Posterior vena cava (tissue), 2 donors: ENCODE data around the gene MCTP1. TPM values are rescaled to one million over a fixed set of nuclear protein-coding genes. Genes with fewer than 3 reads are reported as not detected.

Experiments used
- DNase-seq: peaks from one replicate; pipeline ENCODE4 v3.0.0-alpha.2; 2020; ENCODE audit warnings: low spot score
- intact Hi-C, 2 donors: fragments of 100-400 bp; cut with DNase I; formaldehyde crosslinking; loops; one replicate each; pipeline versions ENCODE4 v1.14.1 to v1.14.2; 2022 to 2023
- long read RNA-seq, 2 donors: library from polyadenylated mRNA; unstranded; transcript quantifications; one replicate each; pipeline ENCODE4 v2.0.0, GENCODE V29; 2020 to 2021
- total RNA-seq, 2 donors: library from RNA; stranded (reverse); fragmentation: NEBNext Ultra II Directional; extraction: Animal tissue kit (Norgen Biotek cat#: 25700); gene quantifications; one replicate each; pipeline ENCODE4 v1.2.1, GENCODE V29; 2021
- donor health status: DM: yes; HTN: yes; CAD: no.
- donor health status: DM: yes; HTN: yes; CAD: no.

The MCTP1 gene
- 10 to 100 TPM; 23.8 to 38.9 TPM for total RNA-seq
- long read RNA-seq, donor 1, partial matches to known transcripts: 0 of 7 reads
- long read RNA-seq, donor 1, other reads (novel, unspliced or antisense): 7 of 7 reads
- long read RNA-seq, donor 2, partial matches to known transcripts: 3 of 10 reads
- long read RNA-seq, donor 2, other reads (novel, unspliced or antisense): 7 of 10 reads

DNA sequence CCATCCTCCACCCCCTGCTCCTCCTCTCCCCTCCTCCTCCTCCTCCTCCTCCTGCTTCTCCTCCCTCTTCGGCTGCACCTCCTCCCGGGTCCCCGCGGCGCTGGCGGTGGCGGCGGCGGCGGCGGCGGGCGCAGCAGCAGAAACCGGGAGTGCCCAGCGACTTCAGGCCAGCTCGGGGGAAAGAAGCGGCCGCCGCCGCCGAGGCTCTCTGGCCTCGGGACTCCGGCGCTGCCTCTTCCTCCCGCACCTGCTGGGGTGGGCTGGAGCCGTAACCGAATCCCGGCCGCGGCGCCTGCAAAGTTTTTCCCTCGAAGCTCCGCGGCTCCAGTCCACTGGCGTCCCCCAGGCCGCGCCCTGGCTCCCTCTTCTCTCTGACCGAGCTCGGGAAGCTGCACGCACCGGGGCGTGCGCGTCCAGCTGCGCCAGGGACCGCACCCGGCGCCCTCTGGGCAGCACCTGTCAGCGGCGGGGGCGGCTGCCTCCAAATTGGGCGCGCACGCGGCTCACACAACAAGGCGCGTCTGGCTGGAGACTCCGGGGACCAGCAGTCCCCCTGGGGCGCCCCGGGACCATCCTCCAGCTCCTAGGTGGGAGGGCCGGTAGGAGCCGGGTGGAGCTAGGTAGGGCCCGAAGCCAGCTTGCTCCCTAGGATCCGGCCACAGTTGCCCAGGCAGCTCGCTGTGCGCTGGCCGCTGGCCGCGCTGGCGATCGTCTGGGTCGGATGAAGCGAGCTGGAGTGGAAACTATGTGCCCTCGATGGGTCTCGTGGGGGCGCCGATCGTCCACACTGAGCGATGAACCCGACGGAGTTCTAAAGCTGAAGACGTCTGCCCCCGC lies at the start of gene MCTP1:
Gene MCTP1 (minus strand): TSS at position 523 of the 837 bp plus-strand sequence.
- no peak for DNase-seq
- intact Hi-C loops: no loop called here

DNA sequence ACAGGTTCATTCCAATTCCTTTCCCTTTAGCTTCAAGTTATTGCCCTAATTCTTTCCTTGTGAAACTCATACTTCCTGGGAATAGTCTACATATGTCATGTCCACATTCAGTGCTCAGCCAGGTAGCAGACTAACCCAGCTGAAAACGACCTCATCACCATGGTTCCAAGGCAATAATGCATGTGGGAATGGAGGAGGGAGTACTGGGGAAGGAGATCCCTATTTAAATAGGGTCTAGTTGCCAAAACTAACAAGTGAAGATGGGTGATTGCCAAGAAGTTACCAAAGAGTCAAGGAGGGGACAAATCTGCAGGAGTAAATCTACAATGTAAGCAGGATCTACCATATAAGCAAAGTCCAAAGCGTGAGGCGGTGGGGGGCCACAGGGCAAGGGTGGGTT lies 47.3 kb upstream of the MCTP1 start:
- DNase-seq: no peak
- intact Hi-C loops: no loop called here

DNA sequence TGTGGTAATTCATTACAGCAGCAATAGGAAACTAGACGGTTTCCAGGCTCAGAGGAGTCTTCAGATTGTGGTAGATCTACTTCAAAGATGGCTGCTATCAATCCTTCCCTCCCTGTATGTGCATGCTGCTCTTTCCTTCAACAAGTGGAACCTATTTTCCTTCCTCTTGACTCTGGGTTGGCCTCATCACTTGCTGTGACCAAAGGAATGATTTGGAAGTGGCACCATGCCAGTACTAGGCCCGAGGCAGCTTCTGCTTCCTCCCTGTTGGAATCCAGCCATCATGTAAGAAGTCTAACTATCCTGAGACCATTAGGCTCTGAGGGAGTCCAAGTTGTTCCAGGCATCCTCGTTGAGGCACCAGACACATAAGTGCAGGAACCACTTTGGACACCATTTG lies 46.5 kb upstream of the MCTP1 start:
- intact Hi-C loops: no loop called here
- DNase-seq: no peak

DNA sequence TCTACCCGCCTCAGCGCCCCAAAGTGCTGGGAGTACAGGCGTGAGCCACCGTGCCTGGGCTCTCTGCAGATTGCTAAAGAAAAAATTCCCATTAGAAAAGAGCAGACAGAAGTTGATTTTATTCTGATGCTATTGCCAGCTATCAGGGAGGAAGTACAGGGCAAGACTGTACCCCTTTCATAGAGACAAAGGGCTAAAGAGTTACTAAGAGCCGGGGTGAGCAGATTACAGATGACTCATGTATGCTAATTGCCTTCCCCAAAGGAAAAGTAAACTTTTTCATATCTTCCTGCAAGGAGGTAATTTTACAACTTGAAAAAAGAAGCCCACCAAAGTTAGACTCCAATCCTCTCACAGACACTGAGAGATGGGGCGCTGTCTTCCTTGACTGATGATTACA lies 42.3 kb upstream of the MCTP1 start:
- DNase-seq: no peak
- intact Hi-C loops: no loop called here

DNA sequence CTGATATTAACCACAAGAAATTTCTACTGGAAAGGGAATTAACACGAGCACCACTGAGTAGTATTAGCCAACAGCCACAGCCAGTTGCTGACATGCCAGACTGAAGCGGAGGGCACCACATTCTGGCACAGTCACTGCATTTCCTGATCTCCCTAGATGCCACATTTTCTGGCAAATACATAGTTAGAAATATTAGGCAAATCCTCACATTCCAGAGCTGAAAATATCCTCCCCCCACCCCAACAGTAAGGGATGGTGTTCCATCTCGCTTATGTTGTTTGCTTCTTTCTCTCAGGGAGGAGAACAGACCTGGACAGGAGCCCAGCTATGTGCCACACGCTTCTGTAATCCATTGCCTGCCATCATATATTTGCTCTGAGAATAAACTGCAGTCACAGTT lies 32.8 kb upstream of the MCTP1 start:
- no peak for DNase-seq
- intact Hi-C loops: no loop called here

DNA sequence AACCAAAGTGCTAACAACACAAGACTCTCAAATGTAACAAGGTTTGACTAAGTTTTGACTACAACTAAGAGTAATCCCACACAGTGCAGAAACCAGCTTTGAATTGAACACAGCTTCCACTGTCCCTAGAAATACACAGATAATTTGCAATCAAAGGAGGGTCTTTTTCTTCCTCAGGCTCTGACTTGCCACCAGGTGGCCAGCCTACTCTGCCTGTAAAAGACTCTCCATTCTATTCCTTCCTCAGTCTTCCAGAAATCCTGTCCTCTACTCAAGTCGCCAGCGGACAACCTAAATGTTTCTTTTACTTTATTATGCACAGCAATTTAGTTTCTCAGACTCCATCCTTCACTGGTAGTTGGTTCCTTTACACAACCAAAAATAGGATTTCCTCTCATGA lies 32.2 kb upstream of the MCTP1 start:
- no peak for DNase-seq
- intact Hi-C loops: no loop called here

DNA sequence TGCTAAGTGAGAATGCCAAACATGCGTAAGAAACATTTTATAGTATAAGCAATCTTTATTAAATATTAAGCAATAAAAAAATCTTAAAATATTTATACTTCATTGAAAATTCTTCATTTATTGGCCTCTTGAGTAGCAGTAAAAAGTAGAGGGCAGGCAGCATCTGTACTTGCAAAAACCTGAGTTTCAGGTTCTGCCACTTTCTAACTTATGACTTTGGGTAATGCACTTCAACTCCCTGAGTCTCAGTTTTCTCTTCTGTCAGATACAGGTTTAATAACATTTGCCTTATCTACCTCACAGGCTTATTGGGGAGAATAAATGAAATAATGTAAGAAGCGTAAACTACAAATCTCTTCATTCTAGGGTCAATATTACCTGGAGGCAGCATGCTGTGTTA lies 19.8 kb upstream of the MCTP1 start:
- no peak for DNase-seq
- intact Hi-C loops: no loop called here

DNA sequence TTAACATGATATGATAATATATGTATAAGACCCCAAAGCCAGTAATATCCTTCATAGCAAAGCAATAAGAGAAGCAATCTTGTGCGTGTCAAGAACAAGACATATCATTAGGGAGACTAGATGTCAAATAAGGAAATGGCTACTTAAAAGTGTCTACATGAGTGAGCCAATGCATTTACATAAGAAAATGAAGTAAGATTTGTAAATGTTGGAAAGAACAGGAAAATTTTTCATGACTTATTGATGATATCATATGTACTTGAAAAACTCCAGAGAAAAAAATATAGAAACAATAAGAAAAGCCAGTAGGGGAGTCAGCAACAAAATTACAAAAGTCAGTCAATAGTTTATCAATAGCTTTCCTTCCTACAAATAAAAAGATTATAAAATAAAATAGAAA lies 13.8 kb upstream of the MCTP1 start:
- no peak for DNase-seq
- intact Hi-C loops: no loop called here

DNA sequence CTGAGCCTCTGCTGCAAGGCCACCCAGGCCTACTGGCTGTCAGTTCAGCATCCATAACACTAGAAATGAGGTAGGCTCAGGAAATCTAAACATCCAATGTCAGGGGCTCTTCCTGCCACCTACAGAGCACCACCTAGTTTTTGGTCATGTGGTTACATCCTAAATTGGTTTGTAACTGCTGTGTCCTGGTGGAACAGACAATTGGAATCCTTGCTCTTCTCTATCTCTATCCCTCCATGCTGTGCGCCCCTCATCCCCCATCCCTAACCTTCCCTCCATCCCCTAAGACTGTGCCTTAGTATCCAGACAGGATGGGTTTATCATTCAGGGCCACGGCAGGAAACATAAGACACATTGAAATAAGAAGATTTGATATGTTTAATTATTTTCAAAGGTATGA lies 11.4 kb upstream of the MCTP1 start:
- intact Hi-C loops: no loop called here

DNA sequence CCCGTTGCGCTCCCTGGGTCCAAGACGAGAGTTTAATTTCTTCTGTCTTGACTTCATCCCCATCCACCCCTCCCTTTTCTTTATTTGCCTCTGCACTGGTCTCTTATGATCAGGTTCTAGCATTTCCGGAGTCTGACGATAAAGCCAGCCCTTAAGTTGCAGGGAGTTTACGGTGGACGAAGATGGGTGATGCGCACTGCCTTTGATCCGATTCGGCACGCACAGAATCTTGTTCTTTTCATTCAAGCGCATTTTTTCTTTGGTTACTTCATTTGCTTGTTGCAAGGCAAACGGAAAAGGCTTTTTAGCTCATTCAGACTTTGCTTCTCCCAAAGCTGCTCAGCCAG lies 488 bp upstream of the MCTP1 start:
- intact Hi-C loops: no loop called here
- no peak for DNase-seq

More for the DNA sequence above, 11.4 kb upstream of the MCTP1 start:
- no peak for DNase-seq

DNA sequence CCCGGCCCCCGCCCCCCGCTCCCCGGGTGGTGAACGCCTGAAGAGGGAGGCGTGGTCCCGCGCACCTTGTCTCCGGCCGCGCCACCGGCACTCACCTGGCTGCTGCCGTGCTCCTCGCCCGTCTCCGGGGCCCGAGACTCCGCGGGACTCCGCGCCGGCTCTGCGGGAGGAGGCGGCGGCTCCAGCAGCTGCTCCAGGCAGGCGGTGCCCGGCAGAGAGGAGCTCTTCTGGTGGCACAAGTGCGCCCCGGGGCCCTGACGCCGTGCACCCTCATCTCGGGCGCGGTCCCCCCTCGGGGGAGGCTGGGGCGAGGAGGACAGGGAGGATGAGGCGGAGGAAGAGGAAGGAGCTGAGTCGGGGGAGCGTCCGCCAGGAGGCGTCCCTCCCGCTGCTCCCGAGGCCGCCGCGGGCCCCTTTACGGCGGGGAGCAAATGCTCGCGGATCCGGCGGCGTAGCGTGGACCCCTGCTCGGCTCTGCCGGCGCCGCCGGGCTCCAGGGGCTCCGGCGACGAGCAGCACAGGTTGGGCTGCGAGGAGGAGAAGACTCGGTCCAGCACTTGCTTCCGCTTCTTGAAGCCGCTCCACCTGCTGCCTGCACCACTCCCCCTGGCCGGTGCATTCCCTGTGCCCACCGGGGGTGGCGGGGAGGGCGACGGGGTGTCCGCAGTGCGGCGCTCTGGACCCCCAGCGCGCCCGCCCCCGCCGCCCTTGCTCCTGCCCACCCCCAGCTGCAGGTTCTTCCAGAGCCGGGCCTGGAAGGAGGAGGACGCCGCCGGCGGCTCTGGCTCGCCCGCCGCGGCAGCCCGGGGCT lies 928 bp downstream of the MCTP1 start:
- no peak for DNase-seq
- intact Hi-C loops: no loop called here

DNA sequence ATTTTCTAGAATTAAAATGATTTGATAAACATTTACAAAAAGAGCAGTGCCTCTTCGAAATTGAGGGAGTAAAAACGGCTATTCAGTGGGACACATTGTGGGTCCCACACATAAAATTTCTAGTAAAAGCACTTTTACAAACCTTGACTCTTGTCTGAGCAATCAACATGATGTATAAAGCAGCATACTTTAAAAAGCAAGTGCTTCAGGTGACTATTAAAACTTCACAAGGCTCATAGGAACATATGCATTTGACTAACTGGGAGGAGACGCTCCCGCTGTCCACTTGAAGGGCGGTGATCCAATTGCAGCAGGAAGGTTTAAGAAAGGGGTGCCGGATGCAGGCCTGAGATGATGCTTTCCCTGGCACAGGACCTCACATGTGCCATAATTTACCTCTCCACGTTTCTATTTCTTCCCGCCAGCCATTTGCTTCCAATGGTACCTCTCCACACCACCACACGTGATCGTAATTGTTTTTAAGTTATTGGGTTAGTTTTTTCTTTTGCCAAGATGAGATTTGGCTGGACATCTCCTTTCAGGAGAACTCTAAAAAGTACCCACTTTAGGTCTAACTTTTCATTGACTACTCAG lies 1.8 kb downstream of the MCTP1 start:
- DNase-seq: no peak
- intact Hi-C loops: no loop called here

DNA sequence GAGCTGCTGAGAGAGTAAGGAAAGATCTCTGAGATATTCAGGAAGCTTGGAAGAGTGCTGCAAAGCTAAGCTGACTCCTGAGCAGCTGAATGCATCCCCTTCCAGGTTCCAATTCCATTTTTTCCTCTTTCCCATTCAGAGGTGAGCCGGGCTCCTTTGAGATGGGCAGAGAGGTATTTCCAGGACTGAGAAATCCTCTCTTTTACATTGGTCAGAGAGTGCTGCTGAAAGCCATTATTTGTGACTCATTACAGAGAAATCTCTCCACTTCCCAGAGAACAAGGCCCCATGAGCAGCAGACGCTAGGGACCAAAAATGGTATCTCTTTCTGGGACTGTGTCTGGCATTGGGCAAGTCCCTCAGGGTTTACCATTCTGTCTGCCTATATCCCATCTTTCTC lies 3.7 kb downstream of the MCTP1 start:
- intact Hi-C loops: no loop called here
- no peak for DNase-seq

DNA sequence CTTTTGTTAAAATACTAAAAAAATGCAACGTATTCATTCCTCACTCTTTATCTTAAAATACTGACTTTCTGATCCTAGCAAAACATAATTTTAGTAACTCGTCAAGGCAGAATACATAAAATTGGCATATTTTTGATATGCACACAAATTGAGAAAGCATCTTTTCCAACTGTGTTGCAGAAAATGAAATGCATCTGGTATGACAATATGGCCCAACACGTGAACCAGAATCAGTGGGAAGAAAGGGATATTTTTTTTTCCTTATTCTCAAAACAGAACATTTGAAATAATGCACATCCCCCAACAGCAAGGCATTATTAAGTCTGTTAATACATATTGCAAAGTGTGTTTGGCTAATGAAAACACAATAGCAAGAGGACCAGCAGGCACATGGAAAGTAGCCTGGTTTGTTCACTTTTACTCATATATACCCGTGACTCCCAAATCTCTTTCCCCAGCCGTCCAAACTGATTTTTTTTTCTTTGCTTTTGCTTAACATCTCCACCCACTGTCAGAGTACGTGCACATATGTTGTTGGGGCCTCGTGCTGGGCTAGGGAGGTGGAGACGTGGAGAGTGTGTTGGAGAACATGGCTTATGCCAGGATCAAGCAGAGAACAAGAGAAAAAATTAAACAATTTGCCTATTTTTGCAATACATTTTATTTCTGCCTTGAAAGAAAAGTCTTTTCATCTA lies 4.3 kb downstream of the MCTP1 start:
- DNase-seq: no peak

DNA sequence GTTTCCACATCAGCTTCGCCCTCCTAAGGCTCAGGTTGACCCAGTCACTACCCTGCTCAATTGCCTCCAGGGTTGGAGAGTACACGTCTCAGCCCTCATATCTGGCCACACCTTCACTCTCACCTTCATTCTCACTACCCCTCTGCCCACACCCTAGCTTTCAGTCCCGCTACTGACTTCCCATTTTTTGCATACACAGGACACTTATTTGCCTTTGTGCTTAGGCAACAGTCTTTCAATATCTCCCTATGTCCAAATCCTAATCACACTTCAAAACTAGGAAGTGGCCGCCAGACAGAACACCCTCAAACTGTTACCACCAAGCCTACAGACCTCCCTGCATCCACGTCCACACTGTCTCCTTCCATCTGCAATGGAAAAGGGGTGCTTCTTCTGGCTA lies 10.9 kb downstream of the MCTP1 start:
- DNase-seq: no peak
- intact Hi-C loops: no loop called here

More for the DNA sequence above, 4.3 kb downstream of the MCTP1 start:
- intact Hi-C loops: no loop called here

DNA sequence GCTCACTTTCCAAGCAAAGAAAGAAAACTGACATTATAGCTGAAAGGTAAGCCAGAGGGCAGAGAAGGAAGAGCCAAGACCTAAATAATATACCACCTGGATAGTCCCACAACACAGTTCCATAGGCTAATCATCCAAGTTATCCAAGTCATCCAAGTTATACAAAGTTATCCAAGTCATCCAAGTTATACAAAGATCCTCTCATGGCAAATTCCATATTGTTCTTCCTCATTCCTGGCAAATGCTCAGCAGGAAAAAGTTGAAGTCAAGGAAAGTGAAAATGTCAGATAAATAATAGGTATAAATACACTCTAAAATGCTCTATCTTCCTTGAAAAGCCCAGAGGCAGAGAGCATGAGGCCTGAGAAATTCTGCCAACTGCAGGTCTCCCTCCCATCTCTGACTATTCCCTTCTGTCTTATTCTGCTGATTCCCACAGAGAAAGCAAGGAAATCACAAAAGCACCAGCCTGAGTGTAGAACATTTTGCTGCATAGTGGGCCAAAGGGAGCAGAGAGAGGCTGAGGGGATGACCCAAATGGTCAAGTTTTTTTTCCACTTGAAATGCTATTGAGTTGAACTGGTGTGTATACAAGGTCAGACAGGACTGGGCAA lies 12.5 kb downstream of the MCTP1 start:
- no peak for DNase-seq
- intact Hi-C loops: no loop called here

DNA sequence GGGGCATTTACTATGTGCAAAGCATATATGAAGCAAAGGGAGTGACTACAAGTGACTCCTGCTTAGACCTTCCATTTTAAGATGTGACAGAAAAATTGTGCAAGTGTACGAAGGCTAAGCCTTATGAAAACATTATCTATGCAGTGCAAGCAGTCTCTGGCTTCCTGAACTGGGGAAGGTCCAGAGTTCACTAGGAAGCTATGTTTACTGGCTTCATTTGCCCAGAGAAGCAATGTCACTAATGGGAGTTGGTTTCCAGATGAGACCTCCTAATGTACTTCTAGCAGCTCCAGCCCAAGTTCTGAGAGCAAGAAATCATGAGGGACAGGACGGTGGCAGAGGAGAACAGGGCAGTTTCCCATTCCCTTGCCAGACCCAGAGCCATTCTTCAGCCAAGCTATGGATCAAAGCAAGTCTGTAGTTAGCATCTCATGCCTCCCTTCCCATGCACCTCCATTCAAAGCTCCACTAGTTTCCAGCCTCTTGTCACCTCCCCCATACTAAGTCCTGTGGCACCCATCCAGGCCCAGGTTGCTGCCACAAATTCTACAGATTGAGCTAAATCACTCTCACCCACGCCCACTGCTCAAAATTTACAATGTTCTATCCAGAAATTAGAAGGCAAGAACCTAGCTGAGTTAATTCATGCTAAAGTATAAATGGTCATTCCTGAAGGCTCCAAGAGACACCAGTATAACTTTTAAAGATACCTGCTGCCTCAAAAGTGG lies 21.8 kb downstream of the MCTP1 start:
- intact Hi-C loops: no loop called here
- no peak for DNase-seq

DNA sequence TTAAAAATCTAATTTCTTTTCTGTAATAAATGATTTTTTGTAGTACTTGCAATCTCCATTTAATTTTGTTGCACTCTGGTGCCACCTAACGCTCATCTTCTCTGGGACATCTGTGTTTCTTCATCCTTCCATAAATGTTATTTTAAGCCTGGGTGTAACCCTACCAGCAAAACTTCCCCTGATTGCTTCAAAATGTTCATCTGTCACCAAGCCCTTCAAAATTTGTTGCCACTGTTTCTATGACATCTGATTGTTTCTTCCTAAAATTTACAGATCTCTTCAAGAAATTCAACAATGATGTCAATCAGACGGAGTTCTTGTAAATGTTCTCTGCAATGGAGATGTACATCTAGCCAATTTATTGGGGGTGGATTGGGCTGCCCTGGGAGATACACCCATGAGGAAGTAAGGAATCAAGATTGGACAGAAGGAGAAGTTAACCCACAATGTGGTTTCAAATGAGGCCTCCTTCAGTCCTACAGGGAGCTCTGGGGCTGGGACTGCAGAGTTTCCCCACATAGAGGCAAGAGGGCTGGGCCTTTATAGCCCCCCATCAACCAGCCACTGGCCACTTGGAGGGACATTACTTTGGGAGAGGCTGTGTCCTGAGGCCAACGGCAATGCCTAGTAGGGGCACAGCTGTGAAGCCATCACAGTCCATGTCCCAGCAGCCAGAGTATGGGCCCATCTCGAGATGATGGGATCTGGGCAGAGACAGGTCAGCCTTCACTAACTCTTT lies 23.3 kb downstream of the MCTP1 start:
- DNase-seq: no peak
- intact Hi-C loops: no loop called here
